ENCODE results near the gene EPHA4.

Gene EPHA4

GRCh38 chr2:221428896-221429295, 143.2 kb downstream of the EPHA4 start:
- no peak overlapping the region for H3K27ac ChIP-seq
- no peak for TF ChIP-seq CTCF (conservative IDR thresholded peaks at IDR 0.05)

GRCh38 chr2:221426929-221427328, 145.2 kb downstream of the EPHA4 start:
- peak overlapping the region; percentile 7; the same call in 1 of the 2 replicates for H3K27ac ChIP-seq
- no peak for TF ChIP-seq CTCF (conservative IDR thresholded peaks at IDR 0.05)

GRCh38 chr2:221425891-221426290, 146.2 kb downstream of the EPHA4 start:
- no peak for TF ChIP-seq CTCF (conservative IDR thresholded peaks at IDR 0.05)
- no peak overlapping the region for H3K27ac ChIP-seq

GRCh38 chr2:221425353-221425752, 146.8 kb downstream of the EPHA4 start:
- H3K27ac ChIP-seq: no peak overlapping the region
- TF ChIP-seq CTCF (conservative IDR thresholded peaks at IDR 0.05): no peak

- TF ChIP-seq CTCF (conservative IDR thresholded peaks at IDR 0.05): no peak
- no peak overlapping the region for H3K27ac ChIP-seq
Measured at GRCh38 chr2:221423210-221423804, 148.8 kb downstream of the EPHA4 start.

GRCh38 chr2:221422516-221423209, 149.4 kb downstream of the EPHA4 start:
- no peak overlapping the region for H3K27ac ChIP-seq
- no peak for TF ChIP-seq CTCF (conservative IDR thresholded peaks at IDR 0.05)

GRCh38 chr2:221420245-221420644, 151.9 kb downstream of the EPHA4 start:
- TF ChIP-seq CTCF (conservative IDR thresholded peaks at IDR 0.05): no peak
- H3K27ac ChIP-seq: no peak overlapping the region
